GM12874 (cell line): ENCODE data around the gene ACACA.

Experiments
- CTCF ChIP-seq: IDR thresholded peaks from 2 replicates; pipeline ENCODE4 v1.5.1; 2011; ENCODE audit warnings: low read depth, mild to moderate bottlenecking, control low read depth, low read length, moderate library complexity; ENCODE audit not compliant: insufficient read depth

ACACA gene

GRCh38 chr17:37214416-37214815 is 192.2 kb downstream of the ACACA start:
- no peak for TF ChIP-seq CTCF

GRCh38 chr17:37213927-37214326 is 192.7 kb downstream of the ACACA start:
- TF ChIP-seq CTCF: no peak

- no peak for TF ChIP-seq CTCF
Observed at GRCh38 chr17:37212179-37212578, 194.5 kb downstream of the ACACA start.

GRCh38 chr17:37211136-37211535 is 195.5 kb downstream of the ACACA start:
- no peak for TF ChIP-seq CTCF

- TF ChIP-seq CTCF: no peak
Observed at GRCh38 chr17:37207103-37207502, 199.5 kb downstream of the ACACA start.

- no peak for TF ChIP-seq CTCF
Observed at GRCh38 chr17:37206299-37206698, 200.3 kb downstream of the ACACA start.

GRCh38 chr17:37200497-37200896 is 206.1 kb downstream of the ACACA start:
- no peak for TF ChIP-seq CTCF

- TF ChIP-seq CTCF: no peak
Observed at GRCh38 chr17:37197336-37197735, 209.3 kb downstream of the ACACA start.
